ENCODE measurements around the gene SYNDIG1L. TPM values are rescaled to one million over a fixed set of nuclear protein-coding genes. Genes with fewer than 3 reads are reported as not detected.

The SYNDIG1L gene
- polyA plus RNA-seq, 1 donor from 2014 or later, result 2.0 TPM

DNA sequence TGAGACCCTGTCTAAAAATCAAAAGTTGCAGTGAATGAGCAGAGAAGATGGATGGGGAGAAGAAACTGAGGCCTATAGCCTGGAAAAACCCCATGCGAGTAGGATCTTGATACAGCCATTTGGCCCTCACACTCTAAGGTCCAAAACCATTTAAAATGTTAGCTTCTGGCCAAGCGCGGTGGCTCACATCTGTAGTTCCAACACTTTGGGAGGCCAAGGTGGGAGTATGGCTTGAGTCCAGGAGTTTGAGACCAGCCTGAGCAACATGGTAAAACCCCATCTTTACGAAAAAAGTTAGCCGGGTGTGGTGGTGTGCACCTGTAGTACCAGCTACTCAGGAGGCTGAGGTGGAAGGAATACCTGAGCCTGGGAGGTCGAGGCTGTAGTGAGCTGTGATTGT, 58.0 kb downstream of the SYNDIG1L start:
- H2AFZ ChIP-seq (ENCODE audit: low read depth, low read length), result no peak overlapping the region
- no peaks in the 10 kb centered on the region for H3K9me2 ChIP-seq (ENCODE audit: insufficient read depth, low read length)
- H4K20me1 ChIP-seq (ENCODE audit: insufficient read depth), result no peaks in the 10 kb centered on the region
- no peaks in the 10 kb centered on the region for H3K9me3 ChIP-seq (ENCODE audit: low read length)
- no peak overlapping the region for H3K9ac ChIP-seq (ENCODE audit: low read length)
- no peak overlapping the region for H3K4me3 ChIP-seq (ENCODE audit: low read length)
- no peaks in the 10 kb centered on the region for H3K27me3 ChIP-seq (ENCODE audit: insufficient read depth, low read depth, low read length)
- TF ChIP-seq, protein P1, sequence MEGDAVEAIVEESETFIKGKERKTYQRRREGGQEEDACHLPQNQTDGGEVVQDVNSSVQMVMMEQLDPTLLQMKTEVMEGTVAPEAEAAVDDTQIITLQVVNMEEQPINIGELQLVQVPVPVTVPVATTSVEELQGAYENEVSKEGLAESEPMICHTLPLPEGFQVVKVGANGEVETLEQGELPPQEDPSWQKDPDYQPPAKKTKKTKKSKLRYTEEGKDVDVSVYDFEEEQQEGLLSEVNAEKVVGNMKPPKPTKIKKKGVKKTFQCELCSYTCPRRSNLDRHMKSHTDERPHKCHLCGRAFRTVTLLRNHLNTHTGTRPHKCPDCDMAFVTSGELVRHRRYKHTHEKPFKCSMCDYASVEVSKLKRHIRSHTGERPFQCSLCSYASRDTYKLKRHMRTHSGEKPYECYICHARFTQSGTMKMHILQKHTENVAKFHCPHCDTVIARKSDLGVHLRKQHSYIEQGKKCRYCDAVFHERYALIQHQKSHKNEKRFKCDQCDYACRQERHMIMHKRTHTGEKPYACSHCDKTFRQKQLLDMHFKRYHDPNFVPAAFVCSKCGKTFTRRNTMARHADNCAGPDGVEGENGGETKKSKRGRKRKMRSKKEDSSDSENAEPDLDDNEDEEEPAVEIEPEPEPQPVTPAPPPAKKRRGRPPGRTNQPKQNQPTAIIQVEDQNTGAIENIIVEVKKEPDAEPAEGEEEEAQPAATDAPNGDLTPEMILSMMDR (IDR thresholded peaks at IDR 0.05; ENCODE audit: poor library complexity, severe bottlenecking), result no peak
- TF ChIP-seq EP300 (conservative IDR thresholded peaks at IDR 0.05; ENCODE audit: poor library complexity, severe bottlenecking) (no peak), POLR2AphosphoS5 (IDR thresholded peaks at IDR 0.05) (no peak), TAF1 (IDR thresholded peaks at IDR 0.05; ENCODE audit: low read depth) (no peak), RAD21 (conservative IDR thresholded peaks at IDR 0.05) (no peak), EZH2 (IDR thresholded peaks at IDR 0.05; ENCODE audit: borderline replicate concordance, insufficient read depth, low read length, poor library complexity, severe bottlenecking) (no peak), SMC3 (conservative IDR thresholded peaks at IDR 0.05; ENCODE audit: poor library complexity) (no peak), MXI1 (conservative IDR thresholded peaks at IDR 0.05; ENCODE audit: poor library complexity, severe bottlenecking) (no peak)
- TF ChIP-seq, protein P2, sequence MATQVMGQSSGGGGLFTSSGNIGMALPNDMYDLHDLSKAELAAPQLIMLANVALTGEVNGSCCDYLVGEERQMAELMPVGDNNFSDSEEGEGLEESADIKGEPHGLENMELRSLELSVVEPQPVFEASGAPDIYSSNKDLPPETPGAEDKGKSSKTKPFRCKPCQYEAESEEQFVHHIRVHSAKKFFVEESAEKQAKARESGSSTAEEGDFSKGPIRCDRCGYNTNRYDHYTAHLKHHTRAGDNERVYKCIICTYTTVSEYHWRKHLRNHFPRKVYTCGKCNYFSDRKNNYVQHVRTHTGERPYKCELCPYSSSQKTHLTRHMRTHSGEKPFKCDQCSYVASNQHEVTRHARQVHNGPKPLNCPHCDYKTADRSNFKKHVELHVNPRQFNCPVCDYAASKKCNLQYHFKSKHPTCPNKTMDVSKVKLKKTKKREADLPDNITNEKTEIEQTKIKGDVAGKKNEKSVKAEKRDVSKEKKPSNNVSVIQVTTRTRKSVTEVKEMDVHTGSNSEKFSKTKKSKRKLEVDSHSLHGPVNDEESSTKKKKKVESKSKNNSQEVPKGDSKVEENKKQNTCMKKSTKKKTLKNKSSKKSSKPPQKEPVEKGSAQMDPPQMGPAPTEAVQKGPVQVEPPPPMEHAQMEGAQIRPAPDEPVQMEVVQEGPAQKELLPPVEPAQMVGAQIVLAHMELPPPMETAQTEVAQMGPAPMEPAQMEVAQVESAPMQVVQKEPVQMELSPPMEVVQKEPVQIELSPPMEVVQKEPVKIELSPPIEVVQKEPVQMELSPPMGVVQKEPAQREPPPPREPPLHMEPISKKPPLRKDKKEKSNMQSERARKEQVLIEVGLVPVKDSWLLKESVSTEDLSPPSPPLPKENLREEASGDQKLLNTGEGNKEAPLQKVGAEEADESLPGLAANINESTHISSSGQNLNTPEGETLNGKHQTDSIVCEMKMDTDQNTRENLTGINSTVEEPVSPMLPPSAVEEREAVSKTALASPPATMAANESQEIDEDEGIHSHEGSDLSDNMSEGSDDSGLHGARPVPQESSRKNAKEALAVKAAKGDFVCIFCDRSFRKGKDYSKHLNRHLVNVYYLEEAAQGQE (IDR thresholded peaks at IDR 0.05; ENCODE audit: borderline replicate concordance), result no peak
- H3K27ac ChIP-seq (ENCODE audit: low read length), result no peak overlapping the region
- H3K79me2 ChIP-seq (replicated peaks; ENCODE audit: insufficient read depth, low read length), result no peaks in the 10 kb centered on the region
- no peaks in the 10 kb centered on the region for H3K36me3 ChIP-seq (ENCODE audit: insufficient read depth, low read length)
- H3F3A ChIP-seq (ENCODE audit: insufficient read depth, low read length, poor library complexity, severe bottlenecking), result no peaks in the 10 kb centered on the region
- no peak overlapping the region for H3K4me2 ChIP-seq (ENCODE audit: low read length)

DNA sequence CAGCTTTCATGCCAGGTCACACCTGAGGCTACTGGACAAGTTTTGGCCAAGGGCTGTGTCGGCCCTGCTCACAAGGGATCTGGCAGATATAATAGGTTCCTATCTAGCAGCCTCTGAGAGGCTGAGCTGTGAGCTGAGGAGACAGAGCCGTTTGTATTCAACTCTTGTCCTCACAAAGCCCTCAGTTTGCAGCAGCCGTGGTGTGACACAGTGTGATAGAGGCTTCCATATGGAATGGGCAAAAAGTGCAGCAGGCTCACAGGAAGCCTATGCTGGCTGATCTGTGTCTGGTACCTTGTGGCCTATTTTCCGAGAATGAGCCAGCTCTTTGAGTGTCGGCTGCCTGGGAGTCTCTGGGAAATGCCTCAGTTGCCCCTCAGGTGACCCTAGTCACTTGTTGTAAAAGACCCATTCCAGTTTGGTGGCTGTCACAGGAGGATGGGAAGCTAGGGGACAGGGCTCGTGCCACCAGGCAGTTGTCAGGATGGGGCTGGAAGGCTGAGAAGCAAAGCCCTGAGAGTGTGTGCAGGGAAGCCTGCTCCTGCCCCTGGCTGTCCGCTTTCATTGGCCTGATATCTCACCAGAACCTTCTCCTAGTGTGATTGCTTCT, 61.6 kb downstream of the SYNDIG1L start:
- no peak overlapping the region for H3K27ac ChIP-seq (ENCODE audit: low read length)
- TF ChIP-seq, protein P1 (IDR thresholded peaks at IDR 0.05; ENCODE audit: poor library complexity, severe bottlenecking), result no peak
- TF ChIP-seq TAF1 (IDR thresholded peaks at IDR 0.05; ENCODE audit: low read depth) (no peak), POLR2AphosphoS5 (IDR thresholded peaks at IDR 0.05) (no peak), EP300 (conservative IDR thresholded peaks at IDR 0.05; ENCODE audit: poor library complexity, severe bottlenecking) (no peak), EZH2 (IDR thresholded peaks at IDR 0.05; ENCODE audit: borderline replicate concordance, insufficient read depth, low read length, poor library complexity, severe bottlenecking) (no peak), SMC3 (conservative IDR thresholded peaks at IDR 0.05; ENCODE audit: poor library complexity) (no peak), MXI1 (conservative IDR thresholded peaks at IDR 0.05; ENCODE audit: poor library complexity, severe bottlenecking) (no peak), RAD21 (conservative IDR thresholded peaks at IDR 0.05) (no peak)
- TF ChIP-seq, protein P2 (IDR thresholded peaks at IDR 0.05; ENCODE audit: borderline replicate concordance), result no peak
- H3K4me3 ChIP-seq (ENCODE audit: low read length), result no peak overlapping the region
- no peak overlapping the region for H3K9ac ChIP-seq (ENCODE audit: low read length)
- H3K36me3 ChIP-seq (ENCODE audit: insufficient read depth, low read length), result no peaks in the 10 kb centered on the region
- H3K9me2 ChIP-seq (ENCODE audit: insufficient read depth, low read length), result no peaks in the 10 kb centered on the region
- no peaks in the 10 kb centered on the region for H3K79me2 ChIP-seq (replicated peaks; ENCODE audit: insufficient read depth, low read length)
- H3K9me3 ChIP-seq (ENCODE audit: low read length), result no peaks in the 10 kb centered on the region
- H2AFZ ChIP-seq (ENCODE audit: low read depth, low read length), result no peak overlapping the region
- H4K20me1 ChIP-seq (ENCODE audit: insufficient read depth), result no peaks in the 10 kb centered on the region
- H3K4me2 ChIP-seq (ENCODE audit: low read length), result no peak overlapping the region
- no peaks in the 10 kb centered on the region for H3K27me3 ChIP-seq (ENCODE audit: insufficient read depth, low read depth, low read length)
- no peaks in the 10 kb centered on the region for H3F3A ChIP-seq (ENCODE audit: insufficient read depth, low read length, poor library complexity, severe bottlenecking)

Measured in neural cell (in vitro differentiated cells).